GM12878 (cell line): ENCODE measurements around the gene TMED1. TPM values are rescaled to one million over a fixed set of nuclear protein-coding genes. Genes with fewer than 3 reads are reported as not detected.

Experiments used
- ATAC-seq: fragments of 200-7000 bp; cut with Tn5 transposase; 3 replicates; pipeline ENCODE4 v1.9.1; 2020; ENCODE audit warnings: mild to moderate bottlenecking, moderate library complexity
- BruUV-seq: library from RNA; stranded (reverse); fragments of 400-500 nt; replicated peaks from 2 replicates; lab custom pipeline; 2021; lab: Mats Ljungman, UMichigan
- CTCF ChIA-PET: fragments of 300-600 bp; sonication (Branson Sonifier 250); formaldehyde crosslinking; extraction: SDS; loops from one replicate; lab custom pipeline; 2021; ENCODE audit warnings: inconsistent platforms; lab: Yijun Ruan, JAX
- POLR2A ChIA-PET: fragments of 350-600 bp; formaldehyde crosslinking; extraction: SDS; loops from one replicate; lab custom pipeline; 2021; ENCODE audit warnings: inconsistent platforms; lab: Charles Lee
- RAD21 ChIA-PET: fragments of 300-600 bp; sonication (Branson Sonifier 250); formaldehyde crosslinking; loops from one replicate; lab custom pipeline; 2023; ENCODE audit warnings: antibody characterized with exemption; ENCODE audit not compliant: unreplicated experiment; lab: Charles Lee
- SMC1A ChIA-PET: fragments of 300-600 bp; sonication (Branson Sonifier 250); formaldehyde crosslinking; loops from one replicate; lab custom pipeline; 2023; ENCODE audit not compliant: unreplicated experiment, uncharacterized antibody; lab: Charles Lee
- DNase-seq: peaks from one replicate; pipeline ENCODE4 v3.0.0-alpha.2; 2011; ENCODE audit warnings: low read depth, low spot score
- FAIRE-seq: peaks from 3 replicates; lab custom pipeline; 2011; peaks lifted over from hg19 to GRCh38; lab: Jason Lieb, UNC
- H2AFZ ChIP-seq: 2 replicates; pipeline ENCODE4 v1.6.0; 2011; ENCODE audit warnings: low read depth, low read length, control low read depth; ENCODE audit not compliant: control insufficient read depth
- H3K27ac ChIP-seq: 2 replicates; pipeline ENCODE4 v1.5.1; 2011; ENCODE audit warnings: control low read depth; ENCODE audit not compliant: control insufficient read depth, insufficient read depth
- H3K27me3 ChIP-seq, 2 experiments: replicated peaks in 1 of 2; 2 replicates each; pipeline versions ENCODE4 v1.6.0 to v1.6.1; 2011; ENCODE audit warnings: low read length in 1 of 2; ENCODE audit not compliant: control insufficient read depth in 2 of 2, insufficient read depth in 2 of 2
- H3K36me3 ChIP-seq, 2 experiments: 2 replicates each; pipeline ENCODE4 v1.5.1; 2011; ENCODE audit warnings: low read length in 1 of 2; ENCODE audit not compliant: control insufficient read depth in 2 of 2, insufficient read depth in 2 of 2
- H3K4me1 ChIP-seq: 2 replicates; pipeline ENCODE4 v1.6.1; 2011; ENCODE audit warnings: mild to moderate bottlenecking, low read length, moderate library complexity, mixed read lengths; ENCODE audit not compliant: control insufficient read depth, insufficient read depth
- H3K4me2 ChIP-seq: 2 replicates; pipeline ENCODE4 v1.6.0; 2011; ENCODE audit warnings: control low read depth; ENCODE audit not compliant: control insufficient read depth, insufficient read depth
- H3K4me3 ChIP-seq: fragments of 200-600 bp; sonication (generic); 2 replicates; pipeline ENCODE4 v1.5.1; 2016
- H3K79me2 ChIP-seq: 2 replicates; pipeline ENCODE4 v1.6.0; 2011; ENCODE audit warnings: low read length; ENCODE audit not compliant: control insufficient read depth, insufficient read depth
- H3K9ac ChIP-seq: 2 replicates; pipeline ENCODE4 v1.8.0; 2011; ENCODE audit warnings: low read length, control low read depth, mixed read lengths; ENCODE audit not compliant: control insufficient read depth, insufficient read depth
- H3K9me3 ChIP-seq: replicated peaks from 3 replicates; pipeline ENCODE4 v1.5.1; 2011; ENCODE audit warnings: mild to moderate bottlenecking, low read length; ENCODE audit not compliant: control insufficient read depth, insufficient read depth
- H4K20me1 ChIP-seq: 2 replicates; pipeline ENCODE4 v1.6.0; 2011; ENCODE audit not compliant: control insufficient read depth, insufficient read depth
- ASH2L ChIP-seq: fragments of 300-600, 200-600 bp; sonication (generic); IDR thresholded peaks from 2 replicates; pipeline ENCODE4 v1.6.1; 2017; ENCODE audit warnings: low read depth, mild to moderate bottlenecking, borderline replicate concordance
- E2F8 ChIP-seq: fragments of 450-650 bp; IDR thresholded peaks from 2 replicates; pipeline ENCODE4 v1.6.1; 2018; ENCODE audit warnings: mild to moderate bottlenecking, low read depth, moderate library complexity; ENCODE audit not compliant: partially characterized antibody
- ELK1 ChIP-seq: IDR thresholded peaks from 2 replicates; pipeline ENCODE4 v1.6.1; 2012; ENCODE audit warnings: low read depth, low read length, improper control_type of control experiment
- FOS ChIP-seq: IDR thresholded peaks from 3 replicates; pipeline ENCODE4 v1.6.1; 2011; ENCODE audit warnings: borderline replicate concordance; ENCODE audit not compliant: insufficient read length; ENCODE audit errors: extremely low read depth
- FOXK2 ChIP-seq: fragments of 450-650 bp; IDR thresholded peaks from 2 replicates; pipeline ENCODE4 v1.6.1; 2017; ENCODE audit warnings: mild to moderate bottlenecking, moderate library complexity
- MTA2 ChIP-seq: fragments of 450-650 bp; IDR thresholded peaks from 2 replicates; pipeline ENCODE4 v1.6.1; 2016; ENCODE audit warnings: low read depth, mild to moderate bottlenecking, moderate library complexity
- NRF1 ChIP-seq: conservative IDR thresholded peaks from 2 replicates; pipeline ENCODE4 v1.6.1; 2011; ENCODE audit warnings: mild to moderate bottlenecking, low read depth, low read length, improper control_type of control experiment
- SIX5 ChIP-seq: IDR thresholded peaks from 2 replicates; pipeline ENCODE4 v1.6.1; 2011; ENCODE audit warnings: mild to moderate bottlenecking, low read depth, low read length, moderate library complexity; ENCODE audit not compliant: severe bottlenecking
- SMAD1 ChIP-seq: fragments of 450-650 bp; IDR thresholded peaks from 2 replicates; pipeline ENCODE4 v1.6.1; 2018; ENCODE audit warnings: mild to moderate bottlenecking, low read depth; ENCODE audit not compliant: partially characterized antibody
- SMC3 ChIP-seq: IDR thresholded peaks from 2 replicates; pipeline ENCODE4 v1.6.1; 2011; ENCODE audit warnings: low read length, improper control_type of control experiment, borderline replicate concordance
- WGBS: methylation state at CpG from one replicate; pipeline ENCODE4 v1.1.6; 2016; ENCODE audit warnings: low lambda C conversion rate; ENCODE audit not compliant: insufficient replicate concordance, insufficient coverage; ENCODE audit errors: missing lambda C conversion rate; 5-methylcytosine and 5-hydroxymethylcytosine counted together
- in situ Hi-C: fragments of 300-500 bp; cut with MboI; formaldehyde crosslinking; loops from 9 replicates; pipeline ENCODE4 v1.14.3; 2018; ENCODE audit warnings: mixed read lengths
- intact Hi-C: fragments of 100-400 bp; cut with micrococcal nuclease; formaldehyde crosslinking; loops from one replicate; pipeline ENCODE4 v1.14.2; 2022; ENCODE audit not compliant: unreplicated experiment
- polyA plus RNA-seq, 11 experiments: library from polyadenylated mRNA; depleted of rRNA in 4 of 11; unstranded in 6 of 11; stranded (reverse) in 5 of 11; fragments of >200 nt; fragmentation: Nextera tagmentation in 4 of 11; fragmentation: Illumina TruSeq in 1 of 11; extraction: Ambion mirVana in 4 of 11; extraction: Trizol in 1 of 11; gene quantifications; 1 replicate in 1 of 11; 2 replicates in 10 of 11; pipeline versions ENCODE4 v1.2.1 to v1.2.3, GENCODE V29; 2011 to 2016; ENCODE audit warnings: inconsistent platforms in 2 of 11, missing spikeins in 2 of 11, low read depth in 1 of 11
- total RNA-seq, 4 experiments: library from RNA; depleted of rRNA in 3 of 4; stranded (reverse); fragments of >200 nt in 3 of 4; fragmentation: Illumina TruSeq in 1 of 4; extraction: Trizol in 1 of 4; gene quantifications; 2 replicates each; pipeline versions ENCODE4 v1.2.1 to v1.2.3, GENCODE V29; 2013 to 2021
- TF ChIP-seq, protein P1 (sequence below): fragments of 450-650 bp; IDR thresholded peaks from 2 replicates; pipeline ENCODE4 v1.6.1; 2017; ENCODE audit warnings: mild to moderate bottlenecking, moderate library complexity
- TF ChIP-seq, protein P2 (sequence below): fragments of 450-650 bp; IDR thresholded peaks from 2 replicates; pipeline ENCODE4 v1.6.1; 2016; ENCODE audit warnings: mild to moderate bottlenecking

The TMED1 gene
- total and polyA plus RNA-seq, 10 of the 15 experiments (the other 5 are each of a cell fraction or from before 2014, with no cell fraction given) = 0.60 to 23.1 (median 12.3) TPM

DNA sequence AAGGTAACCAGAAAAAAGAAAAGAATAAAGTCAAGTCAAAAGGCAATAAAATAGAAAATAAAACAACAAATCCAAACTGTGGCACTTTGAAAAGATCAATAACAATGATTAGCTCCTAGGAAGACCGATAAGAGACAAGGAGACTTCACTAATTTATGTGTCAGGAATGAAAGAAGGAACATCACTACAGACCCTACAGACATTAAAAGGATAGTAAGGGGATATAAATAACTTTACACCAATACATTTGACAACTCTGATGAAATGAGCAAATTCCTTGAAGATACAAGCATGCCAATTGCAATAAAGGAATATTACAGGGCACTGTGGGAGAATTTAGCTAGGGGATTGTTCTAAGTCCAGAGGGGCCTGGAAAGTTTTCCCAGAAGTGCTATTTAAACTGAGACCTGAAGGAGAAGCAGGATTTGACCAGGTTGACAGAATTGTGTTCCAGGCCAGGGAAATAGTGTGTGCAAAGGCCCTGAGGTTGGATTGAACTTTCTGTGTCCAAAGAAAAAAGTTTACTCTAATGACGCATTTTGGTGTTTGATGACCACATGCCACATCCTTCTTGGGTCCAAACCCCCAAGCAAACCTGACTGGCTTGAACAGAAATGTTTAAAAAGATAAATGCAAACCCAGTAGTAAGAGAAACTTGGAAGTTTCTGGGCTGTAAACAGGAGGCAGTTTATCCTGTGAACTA, 10.6 kb upstream of the TMED1 start:
- SMC1A ChIA-PET = interaction anchor here (0.6 to 1.5 kb wide), 5 partner anchors 8 to 275 kb away, joined by 3 to 7 read pairs (median 3); partner anchors contain the start of genes DNM2 and TMED1
- in situ Hi-C loops (no loop called here), intact Hi-C loops (no loop called here)
- H3K27ac ChIP-seq = no peak overlapping the region
- TF ChIP-seq SIX5 = no peak
- no peak for TF ChIP-seq FOXK2
- TF ChIP-seq ASH2L = no peak
- no peak for TF ChIP-seq FOS
- no peak for TF ChIP-seq ELK1
- no peak for TF ChIP-seq SMAD1
- TF ChIP-seq, protein P1, sequence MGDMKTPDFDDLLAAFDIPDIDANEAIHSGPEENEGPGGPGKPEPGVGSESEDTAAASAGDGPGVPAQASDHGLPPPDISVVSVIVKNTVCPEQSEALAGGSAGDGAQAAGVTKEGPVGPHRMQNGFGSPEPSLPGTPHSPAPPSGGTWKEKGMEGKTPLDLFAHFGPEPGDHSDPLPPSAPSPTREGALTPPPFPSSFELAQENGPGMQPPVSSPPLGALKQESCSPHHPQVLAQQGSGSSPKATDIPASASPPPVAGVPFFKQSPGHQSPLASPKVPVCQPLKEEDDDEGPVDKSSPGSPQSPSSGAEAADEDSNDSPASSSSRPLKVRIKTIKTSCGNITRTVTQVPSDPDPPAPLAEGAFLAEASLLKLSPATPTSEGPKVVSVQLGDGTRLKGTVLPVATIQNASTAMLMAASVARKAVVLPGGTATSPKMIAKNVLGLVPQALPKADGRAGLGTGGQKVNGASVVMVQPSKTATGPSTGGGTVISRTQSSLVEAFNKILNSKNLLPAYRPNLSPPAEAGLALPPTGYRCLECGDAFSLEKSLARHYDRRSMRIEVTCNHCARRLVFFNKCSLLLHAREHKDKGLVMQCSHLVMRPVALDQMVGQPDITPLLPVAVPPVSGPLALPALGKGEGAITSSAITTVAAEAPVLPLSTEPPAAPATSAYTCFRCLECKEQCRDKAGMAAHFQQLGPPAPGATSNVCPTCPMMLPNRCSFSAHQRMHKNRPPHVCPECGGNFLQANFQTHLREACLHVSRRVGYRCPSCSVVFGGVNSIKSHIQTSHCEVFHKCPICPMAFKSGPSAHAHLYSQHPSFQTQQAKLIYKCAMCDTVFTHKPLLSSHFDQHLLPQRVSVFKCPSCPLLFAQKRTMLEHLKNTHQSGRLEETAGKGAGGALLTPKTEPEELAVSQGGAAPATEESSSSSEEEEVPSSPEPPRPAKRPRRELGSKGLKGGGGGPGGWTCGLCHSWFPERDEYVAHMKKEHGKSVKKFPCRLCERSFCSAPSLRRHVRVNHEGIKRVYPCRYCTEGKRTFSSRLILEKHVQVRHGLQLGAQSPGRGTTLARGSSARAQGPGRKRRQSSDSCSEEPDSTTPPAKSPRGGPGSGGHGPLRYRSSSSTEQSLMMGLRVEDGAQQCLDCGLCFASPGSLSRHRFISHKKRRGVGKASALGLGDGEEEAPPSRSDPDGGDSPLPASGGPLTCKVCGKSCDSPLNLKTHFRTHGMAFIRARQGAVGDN = no peak
- TF ChIP-seq, protein P2, sequence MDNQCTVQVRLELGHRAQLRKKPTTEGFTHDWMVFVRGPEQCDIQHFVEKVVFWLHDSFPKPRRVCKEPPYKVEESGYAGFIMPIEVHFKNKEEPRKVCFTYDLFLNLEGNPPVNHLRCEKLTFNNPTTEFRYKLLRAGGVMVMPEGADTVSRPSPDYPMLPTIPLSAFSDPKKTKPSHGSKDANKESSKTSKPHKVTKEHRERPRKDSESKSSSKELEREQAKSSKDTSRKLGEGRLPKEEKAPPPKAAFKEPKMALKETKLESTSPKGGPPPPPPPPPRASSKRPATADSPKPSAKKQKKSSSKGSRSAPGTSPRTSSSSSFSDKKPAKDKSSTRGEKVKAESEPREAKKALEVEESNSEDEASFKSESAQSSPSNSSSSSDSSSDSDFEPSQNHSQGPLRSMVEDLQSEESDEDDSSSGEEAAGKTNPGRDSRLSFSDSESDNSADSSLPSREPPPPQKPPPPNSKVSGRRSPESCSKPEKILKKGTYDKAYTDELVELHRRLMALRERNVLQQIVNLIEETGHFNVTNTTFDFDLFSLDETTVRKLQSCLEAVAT = no peak
- TF ChIP-seq NRF1 = no peak
- TF ChIP-seq E2F8 = no peak
- TF ChIP-seq MTA2 = no peak
- no peak for TF ChIP-seq SMC3
- ATAC-seq (no peak), FAIRE-seq (no peak), DNase-seq (no peak)
- no peak overlapping the region for H3K4me2 ChIP-seq
- H3K36me3 ChIP-seq = no peaks in the 10 kb centered on the region
- no TSS peak for BruUV-seq
- WGBS = 17% methylated on average over 2 of the region's 2 CpGs
- no peak overlapping the region for H2AFZ ChIP-seq
- no peak overlapping the region for H3K9ac ChIP-seq
- RAD21 ChIA-PET = interaction anchor here (1.1 kb wide), 1 partner anchor 8 kb away, joined by 3 read pairs; no protein-coding TSS in a partner anchor
- H4K20me1 ChIP-seq = no peaks in the 10 kb centered on the region
- no peak overlapping the region for H3K4me3 ChIP-seq
- H3K79me2 ChIP-seq = no peaks in the 10 kb centered on the region
- peaks cover 9% of the 10 kb centered on the region for H3K4me1 ChIP-seq
- H3K27me3 ChIP-seq = no peaks in the 10 kb centered on the region
- POLR2A ChIA-PET = interaction anchor here (0.5 to 0.6 kb wide), 2 partner anchors 45 to 344 kb away, joined by 6 read pairs; partner anchors contain the start of gene KEAP1
- CTCF ChIA-PET = interaction anchor here (0.9 to 2.7 kb wide), 6 partner anchors 10 to 129 kb away, joined by 4 to 15 read pairs (median 6); partner anchors contain the start of genes DNM2 and TMED1
- H3K9me3 ChIP-seq = no peaks in the 10 kb centered on the region; the same call in 2 of the 3 replicates
